ENCODE data around the gene ADCYAP1R1.

Gene ADCYAP1R1

DNA sequence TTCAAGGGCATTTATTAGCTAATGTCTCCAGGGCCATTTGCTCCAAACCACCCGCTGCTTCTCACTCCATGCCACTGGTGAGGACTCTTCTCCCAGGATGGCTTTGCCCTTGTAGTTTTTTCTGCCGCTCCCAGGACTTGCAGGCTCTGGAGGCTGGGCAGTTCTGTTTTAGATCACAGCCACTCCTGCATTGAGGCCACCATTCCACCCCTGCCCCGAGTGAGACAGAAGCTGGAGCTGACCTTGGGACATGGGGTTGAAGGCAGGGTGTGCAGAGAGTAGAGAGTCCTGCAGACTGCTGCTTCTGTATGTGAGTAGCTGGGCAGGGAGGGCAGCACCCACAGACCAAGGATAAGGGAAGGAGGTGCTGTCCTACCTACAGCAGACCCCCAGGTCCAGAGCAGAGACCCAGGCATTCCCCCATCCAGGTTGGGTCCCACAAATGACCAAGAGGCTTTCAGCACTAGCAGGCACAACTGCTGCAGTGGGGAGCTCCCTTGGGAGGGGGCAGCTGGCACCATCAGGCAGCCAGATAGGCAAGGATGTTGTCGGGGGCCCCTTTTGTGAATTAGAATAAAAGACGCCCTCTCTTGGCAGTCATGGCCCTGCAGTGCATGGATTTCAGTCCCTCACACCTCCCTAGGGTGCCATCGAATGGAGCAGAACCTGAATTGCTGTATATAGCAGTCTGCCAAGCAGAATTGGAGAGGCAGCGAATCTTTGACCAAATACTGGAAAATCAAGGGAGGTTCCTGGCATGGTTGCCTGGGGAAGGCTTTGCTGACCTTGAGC, 22.7 kb upstream of the ADCYAP1R1 start:
- Histone ChIP-seq H3K4me1 (ENCODE audit: control insufficient read depth in 5 of 5, insufficient read depth in 5 of 5, low read length in 5 of 5) (peaks cover 0 to 18% (median 4%) of the 10 kb centered on the region in 5 donors), H3K9me3 (ENCODE audit: control insufficient read depth in 5 of 5, low read length in 5 of 5) (no peaks in the 10 kb centered on the region), H3K27ac (ENCODE audit: low read depth, low read length) (no peak overlapping the region), H3K9ac (ENCODE audit: low read length in 5 of 5) (peak overlapping the region in 1 of 5 donors; percentile 31), H3K27me3 (ENCODE audit: control insufficient read depth in 5 of 5, insufficient read depth in 4 of 5, low read length in 5 of 5) (peaks cover 0 to 12% (median 6%) of the 10 kb centered on the region in 5 donors), H3K4me3 (ENCODE audit: low read depth in 1 of 5, low read length in 5 of 5) (no peak overlapping the region), H3K36me3 (ENCODE audit: control insufficient read depth in 5 of 5, insufficient read depth in 5 of 5, low read length in 5 of 5) (no peaks in the 10 kb centered on the region)

DNA sequence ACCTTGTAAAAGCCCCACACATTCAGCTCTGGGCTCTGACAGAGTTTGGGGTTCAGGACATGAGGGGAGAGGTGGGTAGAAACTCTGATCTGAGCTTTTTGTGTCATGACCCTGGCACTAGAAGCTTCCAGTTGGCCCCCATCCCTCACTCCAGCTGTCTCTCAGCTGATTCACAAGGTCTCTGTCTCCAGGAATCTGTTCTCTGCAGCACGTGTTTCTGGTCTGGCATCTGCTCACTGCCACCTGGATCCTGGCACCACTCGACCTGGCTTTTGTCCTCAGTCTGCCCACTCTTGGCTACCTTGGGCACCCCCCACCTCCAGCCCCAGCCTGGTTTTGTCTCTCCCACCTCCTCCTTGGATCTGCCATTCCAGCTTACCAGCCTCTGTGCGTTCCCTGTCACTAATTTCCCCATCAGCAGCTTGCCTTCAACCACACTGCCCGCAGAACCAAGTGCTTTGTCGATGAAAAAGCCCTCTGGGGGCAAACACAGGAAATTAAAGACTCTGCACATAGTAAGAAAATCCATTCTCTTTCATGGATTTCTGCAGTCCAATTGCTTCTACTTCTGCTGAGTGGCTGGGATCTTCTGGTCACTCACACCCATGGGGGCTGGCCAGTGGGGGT, 18.3 kb upstream of the ADCYAP1R1 start:
- no peak overlapping the region for H3K9ac ChIP-seq (ENCODE audit: low read length in 5 of 5)
- H3K27ac ChIP-seq (ENCODE audit: low read depth, low read length): no peak overlapping the region
- no peak overlapping the region for H3K4me3 ChIP-seq (ENCODE audit: low read depth in 1 of 5, low read length in 5 of 5)
- H3K9me3 ChIP-seq (ENCODE audit: control insufficient read depth in 5 of 5, low read length in 5 of 5): no peaks in the 10 kb centered on the region
- H3K27me3 ChIP-seq (ENCODE audit: control insufficient read depth in 5 of 5, insufficient read depth in 4 of 5, low read length in 5 of 5): peaks cover 0 to 5% (median 0%) of the 10 kb centered on the region in 5 donors
- H3K4me1 ChIP-seq (ENCODE audit: control insufficient read depth in 5 of 5, insufficient read depth in 5 of 5, low read length in 5 of 5): peaks cover 0 to 8% (median 2%) of the 10 kb centered on the region in 5 donors
- H3K36me3 ChIP-seq (ENCODE audit: control insufficient read depth in 5 of 5, insufficient read depth in 5 of 5, low read length in 5 of 5): no peaks in the 10 kb centered on the region

DNA sequence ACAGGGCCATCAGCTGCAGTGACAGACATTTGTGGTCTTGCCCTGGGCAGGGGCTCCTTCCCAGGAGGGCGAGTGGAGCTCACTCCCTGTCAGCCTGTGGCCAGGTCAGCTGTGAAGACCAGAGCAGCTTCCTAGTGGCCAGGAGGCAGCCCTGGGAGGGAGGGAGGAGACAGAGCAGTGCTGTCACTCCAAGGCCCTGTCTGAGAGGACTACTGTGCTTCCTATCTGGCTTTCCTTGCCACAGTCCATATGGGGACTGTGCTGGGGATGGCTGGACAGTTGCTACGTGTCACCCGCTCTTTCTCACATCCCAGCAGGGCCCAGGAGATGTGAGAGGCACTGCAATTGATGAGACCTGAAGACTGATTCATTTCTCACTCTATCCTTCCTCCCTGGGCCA, 15.2 kb upstream of the ADCYAP1R1 start:
- H3K27me3 ChIP-seq (ENCODE audit: control insufficient read depth in 5 of 5, insufficient read depth in 4 of 5, low read length in 5 of 5): peaks cover 0 to 14% (median 0%) of the 10 kb centered on the region in 5 donors
- no peaks in the 10 kb centered on the region for H3K4me1 ChIP-seq (ENCODE audit: control insufficient read depth in 5 of 5, insufficient read depth in 5 of 5, low read length in 5 of 5)
- H3K27ac ChIP-seq (ENCODE audit: low read depth, low read length): no peak overlapping the region
- H3K9me3 ChIP-seq (ENCODE audit: control insufficient read depth in 5 of 5, low read length in 5 of 5): no peaks in the 10 kb centered on the region
- H3K9ac ChIP-seq (ENCODE audit: low read length in 5 of 5): no peak overlapping the region
- H3K36me3 ChIP-seq (ENCODE audit: control insufficient read depth in 5 of 5, insufficient read depth in 5 of 5, low read length in 5 of 5): no peaks in the 10 kb centered on the region
- no peak overlapping the region for H3K4me3 ChIP-seq (ENCODE audit: low read depth in 1 of 5, low read length in 5 of 5)

DNA sequence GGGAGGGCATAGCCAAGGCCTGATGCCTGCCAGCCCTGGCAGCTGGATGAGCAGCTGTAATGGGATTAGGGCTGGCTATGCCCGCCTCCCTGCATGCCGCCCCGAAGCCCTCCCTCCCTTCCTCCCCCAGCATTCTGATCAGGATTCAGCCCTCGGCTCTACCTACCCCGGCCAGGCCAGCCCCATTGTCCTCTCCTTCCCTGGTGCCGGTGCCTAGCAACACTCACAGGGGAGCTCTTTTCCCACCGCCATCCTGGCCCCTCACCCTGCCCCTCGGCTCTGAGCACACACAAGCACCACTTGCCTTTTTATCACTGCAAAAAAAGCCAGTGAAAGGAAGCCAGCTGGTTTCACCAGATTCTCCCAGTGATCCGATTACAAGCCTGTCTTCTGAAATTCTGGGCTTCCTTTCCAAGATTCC, 9.0 kb upstream of the ADCYAP1R1 start:
- H3K9me3 ChIP-seq (ENCODE audit: control insufficient read depth in 5 of 5, low read length in 5 of 5): no peaks in the 10 kb centered on the region
- no peaks in the 10 kb centered on the region for H3K4me1 ChIP-seq (ENCODE audit: control insufficient read depth in 5 of 5, insufficient read depth in 5 of 5, low read length in 5 of 5)
- H3K36me3 ChIP-seq (ENCODE audit: control insufficient read depth in 5 of 5, insufficient read depth in 5 of 5, low read length in 5 of 5): no peaks in the 10 kb centered on the region
- no peak overlapping the region for H3K9ac ChIP-seq (ENCODE audit: low read length in 5 of 5)
- H3K27me3 ChIP-seq (ENCODE audit: control insufficient read depth in 5 of 5, insufficient read depth in 4 of 5, low read length in 5 of 5): peaks cover 0 to 16% (median 5%) of the 10 kb centered on the region in 5 donors
- no peak overlapping the region for H3K4me3 ChIP-seq (ENCODE audit: low read depth in 1 of 5, low read length in 5 of 5)
- no peak overlapping the region for H3K27ac ChIP-seq (ENCODE audit: low read depth, low read length)

DNA sequence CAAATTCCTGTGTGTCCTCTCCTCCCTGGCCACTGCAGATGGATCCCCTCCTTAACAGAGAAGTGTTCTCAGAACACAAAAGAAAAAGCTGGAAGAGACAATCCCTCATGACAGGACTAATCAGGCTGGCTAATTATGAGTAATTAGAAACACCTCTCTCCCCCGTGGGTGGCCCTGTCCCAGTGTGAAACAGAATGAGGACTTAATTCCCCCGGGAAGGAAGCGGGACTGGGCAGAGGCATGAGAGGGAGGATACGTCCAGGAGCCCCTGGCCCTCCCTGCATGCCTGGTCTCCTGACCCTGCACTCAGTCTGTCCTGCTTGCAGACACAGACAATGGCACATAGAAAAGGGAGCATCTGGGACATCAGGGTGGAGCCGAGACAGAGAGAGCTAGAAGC, 7.6 kb upstream of the ADCYAP1R1 start:
- no peaks in the 10 kb centered on the region for H3K36me3 ChIP-seq (ENCODE audit: control insufficient read depth in 5 of 5, insufficient read depth in 5 of 5, low read length in 5 of 5)
- no peak overlapping the region for H3K4me3 ChIP-seq (ENCODE audit: low read depth in 1 of 5, low read length in 5 of 5)
- H3K27me3 ChIP-seq (ENCODE audit: control insufficient read depth in 5 of 5, insufficient read depth in 4 of 5, low read length in 5 of 5): peaks cover 0 to 16% (median 5%) of the 10 kb centered on the region in 5 donors
- no peak overlapping the region for H3K27ac ChIP-seq (ENCODE audit: low read depth, low read length)
- H3K9ac ChIP-seq (ENCODE audit: low read length in 5 of 5): no peak overlapping the region
- no peaks in the 10 kb centered on the region for H3K4me1 ChIP-seq (ENCODE audit: control insufficient read depth in 5 of 5, insufficient read depth in 5 of 5, low read length in 5 of 5)
- no peaks in the 10 kb centered on the region for H3K9me3 ChIP-seq (ENCODE audit: control insufficient read depth in 5 of 5, low read length in 5 of 5)

DNA sequence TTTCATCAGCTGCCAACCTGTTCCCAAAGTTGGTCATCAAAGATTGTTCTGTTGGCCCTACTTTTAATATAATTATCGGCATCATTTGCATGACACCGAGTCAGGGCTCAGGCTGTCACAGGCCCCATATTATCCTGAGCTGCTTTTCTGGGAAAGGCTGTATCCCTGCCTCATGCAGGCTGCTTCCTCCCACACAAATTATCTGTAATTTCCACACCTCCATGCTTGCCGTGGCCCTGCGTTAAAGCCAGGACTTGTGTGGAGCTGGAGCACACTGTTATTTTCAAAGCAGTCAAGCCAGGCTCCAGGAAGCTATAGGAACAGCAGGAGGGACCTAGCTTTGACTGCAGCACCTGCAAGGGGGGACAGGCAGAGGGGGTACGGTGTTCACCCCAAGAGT, 5.4 kb upstream of the ADCYAP1R1 start:
- Histone ChIP-seq H3K4me3 (ENCODE audit: low read depth in 1 of 5, low read length in 5 of 5) (no peak overlapping the region), H3K27me3 (ENCODE audit: control insufficient read depth in 5 of 5, insufficient read depth in 4 of 5, low read length in 5 of 5) (peaks cover 3 to 22% (median 18%) of the 10 kb centered on the region in 5 donors), H3K36me3 (ENCODE audit: control insufficient read depth in 5 of 5, insufficient read depth in 5 of 5, low read length in 5 of 5) (no peaks in the 10 kb centered on the region), H3K4me1 (ENCODE audit: control insufficient read depth in 5 of 5, insufficient read depth in 5 of 5, low read length in 5 of 5) (no peaks in the 10 kb centered on the region), H3K9ac (ENCODE audit: low read length in 5 of 5) (no peak overlapping the region), H3K9me3 (ENCODE audit: control insufficient read depth in 5 of 5, low read length in 5 of 5) (no peaks in the 10 kb centered on the region), H3K27ac (ENCODE audit: low read depth, low read length) (no peak overlapping the region)

DNA sequence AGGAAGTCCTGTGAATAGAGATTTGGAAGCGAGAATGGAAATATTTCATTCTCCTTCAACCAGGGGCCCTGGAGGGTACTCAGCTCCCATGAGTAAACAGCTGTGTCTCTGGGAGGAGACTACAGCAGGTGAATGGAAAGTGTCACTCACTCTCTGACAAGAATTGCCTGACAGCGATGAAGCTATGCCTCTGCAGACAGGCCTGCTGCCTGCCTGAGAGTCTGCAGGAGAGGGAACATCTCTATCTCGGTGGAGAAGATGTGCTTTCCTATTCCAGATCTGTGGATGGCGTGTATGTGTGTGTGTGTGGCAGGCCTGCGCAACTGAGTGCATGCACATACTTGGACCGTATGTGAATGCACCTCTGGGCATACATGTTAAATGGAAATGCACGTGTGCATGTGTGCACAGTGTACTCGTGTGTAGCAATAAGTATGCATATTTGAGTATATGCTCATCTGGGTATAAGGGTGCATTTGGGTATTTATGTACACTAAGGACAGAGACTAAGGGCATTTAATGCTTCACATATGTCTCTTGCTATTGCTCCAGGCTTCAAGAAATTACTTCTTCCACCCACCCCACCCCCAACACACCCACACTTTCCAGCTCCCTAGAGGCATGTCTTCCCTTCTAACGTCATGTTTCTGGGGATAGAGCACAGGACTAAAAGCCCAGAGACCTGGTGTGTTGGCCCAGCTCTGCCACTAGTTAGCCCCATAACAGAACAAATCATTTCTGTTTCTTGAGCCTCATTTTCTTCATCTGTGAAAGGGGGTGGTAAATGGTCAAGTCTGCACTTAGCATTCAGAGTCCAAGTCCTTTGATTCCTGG, 4.6 kb upstream of the ADCYAP1R1 start:
- H3K36me3 ChIP-seq (ENCODE audit: control insufficient read depth in 5 of 5, insufficient read depth in 5 of 5, low read length in 5 of 5): no peaks in the 10 kb centered on the region
- no peak overlapping the region for H3K27ac ChIP-seq (ENCODE audit: low read depth, low read length)
- no peaks in the 10 kb centered on the region for H3K9me3 ChIP-seq (ENCODE audit: control insufficient read depth in 5 of 5, low read length in 5 of 5)
- no peak overlapping the region for H3K4me3 ChIP-seq (ENCODE audit: low read depth in 1 of 5, low read length in 5 of 5)
- peaks cover 0 to 2% (median 1%) of the 10 kb centered on the region in 5 donors for H3K4me1 ChIP-seq (ENCODE audit: control insufficient read depth in 5 of 5, insufficient read depth in 5 of 5, low read length in 5 of 5)
- H3K9ac ChIP-seq (ENCODE audit: low read length in 5 of 5): no peak overlapping the region
- peaks cover 3 to 23% (median 15%) of the 10 kb centered on the region in 5 donors for H3K27me3 ChIP-seq (ENCODE audit: control insufficient read depth in 5 of 5, insufficient read depth in 4 of 5, low read length in 5 of 5)

DNA sequence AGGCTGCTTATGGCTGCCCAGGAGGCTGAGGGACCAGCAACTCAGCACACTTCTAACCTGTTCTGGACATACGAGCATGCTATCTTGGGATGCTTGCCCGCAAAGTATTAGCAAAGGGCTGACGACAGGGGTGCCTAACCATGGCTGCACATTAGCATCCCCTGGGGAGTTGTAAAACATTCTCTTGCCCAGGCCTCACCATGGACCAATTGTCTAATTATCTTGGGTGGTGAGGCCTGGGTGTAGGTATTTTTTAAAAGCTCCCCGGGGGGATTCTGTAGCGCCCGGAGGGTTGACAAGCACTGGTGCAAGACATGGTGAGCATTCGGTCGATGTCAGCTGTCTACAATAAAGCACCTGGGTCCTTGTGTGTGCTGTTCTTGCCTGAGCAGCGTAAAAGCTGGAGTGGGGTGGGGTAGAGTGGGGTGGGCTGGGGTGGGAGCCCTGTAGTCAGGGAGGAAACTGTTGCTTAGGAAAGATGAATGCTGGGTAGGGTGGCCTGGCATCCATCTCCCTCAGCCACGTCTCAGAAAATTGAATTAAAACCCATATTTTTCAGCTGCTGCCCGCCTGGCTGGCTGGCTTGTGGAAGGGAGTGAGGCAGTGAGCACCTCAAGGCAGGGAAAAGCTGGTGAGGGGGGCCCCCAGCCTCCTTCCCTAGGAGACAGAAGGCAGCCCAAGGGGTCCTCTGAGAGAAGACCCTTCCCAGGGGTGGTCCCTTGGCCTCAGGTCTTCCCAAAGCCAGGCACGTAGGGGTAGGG, 2.9 kb upstream of the ADCYAP1R1 start:
- no peak overlapping the region for H3K27ac ChIP-seq (ENCODE audit: low read depth, low read length)
- H3K9me3 ChIP-seq (ENCODE audit: control insufficient read depth in 5 of 5, low read length in 5 of 5): no peaks in the 10 kb centered on the region
- no peak overlapping the region for H3K4me3 ChIP-seq (ENCODE audit: low read depth in 1 of 5, low read length in 5 of 5)
- no peaks in the 10 kb centered on the region for H3K36me3 ChIP-seq (ENCODE audit: control insufficient read depth in 5 of 5, insufficient read depth in 5 of 5, low read length in 5 of 5)
- H3K9ac ChIP-seq (ENCODE audit: low read length in 5 of 5): no peak overlapping the region
- peaks cover 0 to 7% (median 5%) of the 10 kb centered on the region in 5 donors for H3K4me1 ChIP-seq (ENCODE audit: control insufficient read depth in 5 of 5, insufficient read depth in 5 of 5, low read length in 5 of 5)
- peaks cover 15 to 38% (median 27%) of the 10 kb centered on the region in 5 donors for H3K27me3 ChIP-seq (ENCODE audit: control insufficient read depth in 5 of 5, insufficient read depth in 4 of 5, low read length in 5 of 5)

DNA sequence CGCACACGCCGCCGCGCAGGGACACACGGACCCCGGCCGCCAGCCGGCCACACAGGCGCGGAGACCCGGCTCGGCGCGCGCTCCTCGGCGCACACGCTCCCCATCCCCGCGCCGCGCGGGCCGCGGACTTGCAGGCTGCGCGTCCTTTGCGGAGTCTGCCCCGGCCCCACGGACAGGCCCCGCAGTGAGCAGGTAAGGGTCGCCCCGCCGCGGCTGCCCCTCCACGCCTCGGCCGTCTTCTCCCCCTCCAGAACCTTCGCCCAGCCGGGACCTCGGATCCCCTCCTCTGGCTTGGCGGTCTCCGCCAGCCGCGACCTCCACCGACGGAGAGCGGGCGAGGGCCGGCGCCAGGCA, 356 bp downstream of the ADCYAP1R1 start:
- Histone ChIP-seq H3K36me3 (ENCODE audit: control insufficient read depth in 5 of 5, insufficient read depth in 5 of 5, low read length in 5 of 5) (no peaks in the 10 kb centered on the region), H3K4me1 (ENCODE audit: control insufficient read depth in 5 of 5, insufficient read depth in 5 of 5, low read length in 5 of 5) (peaks cover 0 to 11% (median 7%) of the 10 kb centered on the region in 5 donors), H3K27me3 (ENCODE audit: control insufficient read depth in 5 of 5, insufficient read depth in 4 of 5, low read length in 5 of 5) (peaks cover 17 to 47% (median 30%) of the 10 kb centered on the region in 5 donors), H3K9me3 (ENCODE audit: control insufficient read depth in 5 of 5, low read length in 5 of 5) (no peaks in the 10 kb centered on the region), H3K4me3 (ENCODE audit: low read depth in 1 of 5, low read length in 5 of 5) (peak overlapping the region in 4 of 5 donors; percentile 48 to 60 (median 56)), H3K9ac (ENCODE audit: low read length in 5 of 5) (peak overlapping the region in 1 of 5 donors; percentile 9), H3K27ac (ENCODE audit: low read depth, low read length) (no peak overlapping the region)

Measured in subcutaneous abdominal adipose tissue (tissue), 5 donors.